Esophagus muscularis mucosa (tissue), 4 donors: Measurements from ENCODE around the gene LIPC.

Experiments
- EP300 ChIP-seq: sonication (generic); formaldehyde crosslinking; IDR thresholded peaks from one replicate; pipeline ENCODE4 v1.6.1; 2017; ENCODE audit warnings: antibody characterized with exemption
- POLR2A ChIP-seq: fragments of 450-650 bp; IDR thresholded peaks from one replicate; pipeline ENCODE4 v1.6.1; 2017; ENCODE audit warnings: antibody characterized with exemption, moderate library complexity, mild to moderate bottlenecking, low read depth
- POLR2AphosphoS5 ChIP-seq, 2 donors: sonication (generic); formaldehyde crosslinking; IDR thresholded peaks; one replicate each; pipeline ENCODE4 v1.6.1; 2017; ENCODE audit warnings: antibody characterized with exemption in 2 of 2
- TF ChIP-seq, protein P1 (sequence below), 3 experiments: fragments of 200-600 bp in 2 of 3; fragments of 450-650 bp in 1 of 3; sonication (generic) in 2 of 3; IDR thresholded peaks; one replicate each; pipeline ENCODE4 v1.5.1; 2017 to 2019; ENCODE audit warnings: antibody characterized with exemption in 3 of 3, mild to moderate bottlenecking in 2 of 3, moderate library complexity in 1 of 3

GRCh38 chr15:58459560-58459959, 27.8 kb downstream of the LIPC start:
- peak in 1 of 2 donors; percentile 56 for TF ChIP-seq POLR2AphosphoS5 (IDR thresholded peaks at IDR 0.05)
- TF ChIP-seq, protein P1, sequence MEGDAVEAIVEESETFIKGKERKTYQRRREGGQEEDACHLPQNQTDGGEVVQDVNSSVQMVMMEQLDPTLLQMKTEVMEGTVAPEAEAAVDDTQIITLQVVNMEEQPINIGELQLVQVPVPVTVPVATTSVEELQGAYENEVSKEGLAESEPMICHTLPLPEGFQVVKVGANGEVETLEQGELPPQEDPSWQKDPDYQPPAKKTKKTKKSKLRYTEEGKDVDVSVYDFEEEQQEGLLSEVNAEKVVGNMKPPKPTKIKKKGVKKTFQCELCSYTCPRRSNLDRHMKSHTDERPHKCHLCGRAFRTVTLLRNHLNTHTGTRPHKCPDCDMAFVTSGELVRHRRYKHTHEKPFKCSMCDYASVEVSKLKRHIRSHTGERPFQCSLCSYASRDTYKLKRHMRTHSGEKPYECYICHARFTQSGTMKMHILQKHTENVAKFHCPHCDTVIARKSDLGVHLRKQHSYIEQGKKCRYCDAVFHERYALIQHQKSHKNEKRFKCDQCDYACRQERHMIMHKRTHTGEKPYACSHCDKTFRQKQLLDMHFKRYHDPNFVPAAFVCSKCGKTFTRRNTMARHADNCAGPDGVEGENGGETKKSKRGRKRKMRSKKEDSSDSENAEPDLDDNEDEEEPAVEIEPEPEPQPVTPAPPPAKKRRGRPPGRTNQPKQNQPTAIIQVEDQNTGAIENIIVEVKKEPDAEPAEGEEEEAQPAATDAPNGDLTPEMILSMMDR (IDR thresholded peaks at IDR 0.05): no peak
- no peak for TF ChIP-seq POLR2A
- no peak for TF ChIP-seq EP300
